GM18499 (cell line): ENCODE data around the gene FIGNL2.
"Not testable (repeated sequence)": the region's sequence is repeated elsewhere in the genome, so short reads cannot be mapped to it uniquely, and the experiment has no call there.

Experiments
- ATAC-seq: cut with Tn5 transposase; IDR thresholded peaks from one replicate; pipeline ENCODE4 v1.9.1; 2021; ENCODE audit warnings: moderate number of reproducible peaks; ENCODE audit not compliant: insufficient read depth, unreplicated experiment

The FIGNL2 gene

DNA sequence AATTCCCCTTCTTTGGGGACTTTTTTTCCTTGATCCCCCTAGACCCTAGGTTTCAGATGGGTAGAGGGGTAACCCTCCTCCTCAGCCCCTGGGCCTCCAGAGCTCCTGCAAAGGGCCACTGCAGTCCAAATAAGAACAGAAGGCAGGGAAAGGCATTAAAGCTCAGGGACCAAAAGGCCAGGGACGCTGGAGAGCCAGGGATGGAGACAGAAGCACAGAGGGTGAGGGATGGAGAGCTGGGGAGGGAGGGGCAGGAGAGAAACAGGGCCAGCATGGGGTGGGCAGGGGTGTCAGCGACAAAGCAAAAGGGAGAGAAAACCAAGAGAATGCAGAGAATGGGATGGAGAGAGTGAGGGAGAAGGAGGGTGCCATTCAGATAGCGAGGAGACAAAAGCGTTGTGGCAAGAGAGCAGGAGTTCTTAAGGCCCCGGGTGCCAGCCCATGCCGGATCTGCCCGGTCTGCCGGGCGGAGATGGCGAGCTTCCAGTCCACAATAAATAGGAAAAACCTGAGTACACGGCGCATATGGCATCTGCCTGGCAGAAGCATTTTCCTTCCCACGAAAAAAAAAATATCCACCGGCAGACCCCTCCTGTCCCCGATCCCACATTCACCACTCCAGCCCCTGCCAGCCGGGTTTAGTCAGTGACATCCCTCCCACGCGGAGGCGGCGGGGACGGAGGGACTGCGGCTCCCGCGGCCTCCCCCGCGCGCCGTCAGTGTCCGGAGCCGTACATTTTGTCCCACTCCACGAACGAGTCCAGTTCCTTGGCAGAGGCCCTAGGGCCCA, 28.6 kb downstream of the FIGNL2 start:
- ATAC-seq = no peak

DNA sequence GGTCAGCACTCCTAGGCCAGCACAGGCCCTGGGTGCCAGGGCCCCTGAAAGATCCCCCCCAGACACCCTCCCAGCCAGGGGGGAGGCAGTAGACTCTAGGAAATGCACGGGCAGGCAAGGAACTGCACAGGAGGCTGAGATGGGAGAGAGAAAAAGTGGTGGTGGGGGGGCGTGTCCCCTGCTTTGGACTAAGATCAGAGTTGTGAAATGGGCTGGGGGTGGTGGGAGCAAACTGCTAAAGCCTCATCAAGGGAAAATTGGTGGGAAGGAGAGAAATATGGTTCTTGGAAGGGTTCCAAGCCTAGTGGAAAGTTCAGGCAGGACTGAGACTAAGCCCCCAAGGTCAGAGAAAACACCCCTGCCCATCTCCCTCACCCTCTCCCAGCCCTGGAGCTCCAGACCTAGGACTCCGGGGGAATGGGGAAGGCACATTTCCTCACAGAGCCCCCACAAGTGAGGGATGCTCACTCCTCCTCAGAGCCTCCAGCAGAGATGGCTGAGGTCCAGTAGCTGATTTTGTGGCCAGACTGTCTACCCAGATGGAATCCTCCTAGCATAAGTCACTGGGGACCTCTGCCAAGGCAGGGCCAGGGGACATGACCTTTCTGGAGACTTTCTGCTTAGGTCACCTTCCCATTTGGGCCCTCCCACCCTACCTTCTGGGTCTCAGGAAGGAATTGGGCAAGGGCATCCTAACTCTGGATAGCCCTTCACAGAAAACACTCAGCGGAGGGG, 29.8 kb downstream of the FIGNL2 start:
- no peak for ATAC-seq

DNA sequence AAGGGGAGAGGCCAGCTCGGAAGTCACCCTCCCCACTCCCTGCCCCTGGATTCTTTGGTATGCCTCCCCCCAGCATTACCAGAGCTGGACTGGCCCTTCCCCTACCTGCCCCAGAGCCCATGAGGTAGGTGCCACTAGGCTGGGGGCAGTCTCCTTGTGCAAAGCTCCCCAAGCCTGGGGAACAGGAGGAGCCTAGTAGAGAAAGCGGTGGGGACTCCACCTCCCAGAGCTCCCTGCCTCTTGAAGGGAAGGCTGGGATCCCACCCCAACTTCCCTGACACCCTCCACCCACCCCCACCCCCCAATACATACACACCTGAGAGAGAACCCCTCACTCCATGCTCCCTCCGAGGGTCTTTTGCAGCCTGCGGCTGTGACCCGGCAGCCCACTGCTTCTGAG, 30.4 kb downstream of the FIGNL2 start:
- no peak for ATAC-seq

DNA sequence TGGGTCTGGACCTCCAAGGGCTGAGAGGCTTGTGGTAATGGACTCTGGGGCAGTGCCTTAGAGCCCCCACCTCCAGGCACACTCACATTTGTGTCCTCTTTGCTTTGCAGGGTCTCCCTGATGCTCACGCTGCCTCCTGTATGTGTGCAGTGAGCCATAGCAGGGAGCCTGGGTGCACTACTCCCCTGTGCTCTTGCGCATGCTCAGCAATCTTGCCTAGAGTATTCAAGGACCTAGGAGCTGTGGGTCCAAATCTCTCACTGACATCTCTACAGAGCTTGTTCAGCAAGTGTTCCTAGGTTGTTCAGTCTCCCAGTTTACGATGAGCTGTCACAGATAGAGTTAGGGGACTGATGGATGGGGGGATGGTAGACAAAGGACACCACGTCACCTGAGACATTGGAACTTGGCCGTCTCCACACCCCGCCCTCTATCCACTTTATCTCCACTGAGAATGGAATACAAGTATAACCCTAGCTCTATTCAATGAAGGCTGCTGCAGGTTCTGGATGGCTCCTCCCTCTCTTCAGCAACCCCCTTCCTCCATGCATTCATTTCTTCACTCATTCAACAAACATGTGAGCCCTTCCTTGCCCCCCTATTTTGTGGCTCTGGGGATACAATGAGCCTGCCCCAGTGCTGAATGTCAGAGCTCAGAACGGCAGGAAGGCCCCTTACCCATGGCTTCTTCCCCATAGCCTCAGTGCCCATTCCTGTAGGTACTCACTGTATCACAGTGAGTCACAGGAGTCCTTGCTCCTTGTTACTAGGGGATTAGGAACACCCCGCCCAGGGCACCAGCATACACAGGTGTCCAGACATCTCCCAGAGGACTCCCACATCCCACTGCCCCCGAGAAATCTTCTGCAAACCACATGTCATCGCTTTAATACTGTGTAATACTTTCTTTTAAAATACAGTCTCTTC, 31.2 kb downstream of the FIGNL2 start:
- ATAC-seq = no peak

DNA sequence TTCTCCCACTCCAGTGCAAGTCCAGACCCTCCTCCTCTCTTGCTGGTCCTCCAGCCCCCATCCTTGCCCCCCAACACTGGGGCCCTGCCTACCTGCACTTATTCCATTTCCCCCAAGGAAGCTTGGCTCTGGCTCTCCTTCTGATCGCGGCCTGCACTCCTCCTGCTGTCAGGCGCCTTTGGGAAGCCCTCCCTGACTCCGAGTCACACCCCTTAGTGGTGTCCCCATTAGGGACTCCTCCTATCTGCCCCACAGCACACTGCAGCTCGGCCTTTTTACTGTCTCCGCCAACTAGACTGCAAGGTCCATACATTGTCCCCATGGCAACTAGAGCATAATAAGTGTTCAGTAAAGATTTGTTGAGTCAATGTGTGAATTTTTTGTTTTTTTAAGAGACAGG, 32.9 kb downstream of the FIGNL2 start:
- no peak for ATAC-seq

DNA sequence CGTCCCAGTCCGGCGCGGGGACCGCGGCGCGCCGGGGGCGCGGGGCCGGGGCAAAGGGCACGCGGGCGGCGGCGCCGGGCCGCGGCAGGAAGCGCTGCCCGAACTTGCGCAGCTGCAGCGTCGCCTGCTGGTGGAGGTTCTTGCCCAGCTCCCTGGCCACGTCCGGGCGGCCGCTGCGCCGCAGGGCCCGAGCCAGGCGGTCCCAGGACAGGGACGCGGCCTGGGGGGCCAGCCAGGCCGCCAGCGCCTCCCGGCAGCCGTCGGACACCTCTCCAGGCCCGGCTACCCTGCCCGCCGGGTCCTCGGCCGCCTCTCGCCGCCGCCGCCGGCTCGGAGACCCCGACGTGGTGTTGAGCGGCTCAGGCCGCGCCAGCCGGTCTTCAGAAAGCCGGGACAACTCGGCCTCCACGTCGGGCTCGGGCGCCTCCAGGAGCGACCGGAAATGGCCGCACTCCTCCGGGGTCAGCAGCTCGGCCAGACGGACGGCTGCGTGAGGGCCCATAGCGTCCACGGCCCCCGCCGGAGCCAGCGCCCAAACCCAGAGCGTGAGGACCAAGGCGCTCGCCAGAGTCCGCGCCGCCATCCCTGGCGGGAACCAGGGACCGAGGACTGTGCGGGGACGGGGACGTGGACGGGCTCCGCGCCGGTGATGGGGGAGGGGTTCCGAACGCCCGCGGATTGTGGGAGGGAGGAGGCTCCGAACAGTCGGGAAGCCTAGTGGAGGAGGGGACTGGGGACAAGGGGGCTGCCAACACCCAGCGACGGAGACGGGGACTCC, 34.0 kb downstream of the FIGNL2 start:
- no peak for ATAC-seq

DNA sequence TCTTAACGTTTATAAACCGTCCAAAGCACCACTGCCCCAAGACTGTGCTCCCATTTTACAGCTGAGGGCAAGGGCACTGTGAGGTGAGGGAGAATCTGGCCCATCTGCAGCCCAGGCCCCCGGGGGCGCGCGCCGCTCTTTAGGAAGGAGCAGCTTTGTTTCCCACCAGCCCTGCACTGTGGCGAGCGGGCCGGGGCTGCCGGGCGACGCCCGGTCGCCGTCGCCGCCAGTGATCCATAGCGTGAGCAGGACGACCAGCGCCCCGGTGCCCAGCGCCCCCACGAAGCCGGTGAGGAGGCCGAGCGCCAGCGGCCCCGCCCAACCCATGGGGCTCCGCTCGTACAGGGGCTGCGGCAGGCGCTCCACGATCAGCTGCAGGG, 34.6 kb downstream of the FIGNL2 start:
- ATAC-seq = no peak

DNA sequence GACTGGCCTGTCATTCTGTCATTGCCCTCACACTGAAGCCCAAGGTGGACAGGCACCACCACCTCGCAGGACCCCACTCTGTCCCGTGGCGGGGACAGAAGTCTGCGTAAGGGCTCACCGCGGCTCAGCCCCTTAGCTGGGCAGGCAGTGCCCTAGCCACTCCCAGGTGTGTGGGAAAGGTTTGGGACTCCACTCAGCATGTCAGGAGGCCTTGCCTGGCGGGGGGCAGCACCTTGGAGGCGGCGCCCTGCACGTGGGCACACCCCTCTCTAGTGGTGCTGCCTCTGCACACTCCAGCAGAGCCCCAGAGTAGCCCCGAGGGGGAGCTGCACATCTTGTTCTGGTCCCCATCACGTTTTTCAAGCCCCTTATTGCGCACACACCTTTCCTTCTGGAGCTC, 35.6 kb downstream of the FIGNL2 start:
- ATAC-seq = no peak

DNA sequence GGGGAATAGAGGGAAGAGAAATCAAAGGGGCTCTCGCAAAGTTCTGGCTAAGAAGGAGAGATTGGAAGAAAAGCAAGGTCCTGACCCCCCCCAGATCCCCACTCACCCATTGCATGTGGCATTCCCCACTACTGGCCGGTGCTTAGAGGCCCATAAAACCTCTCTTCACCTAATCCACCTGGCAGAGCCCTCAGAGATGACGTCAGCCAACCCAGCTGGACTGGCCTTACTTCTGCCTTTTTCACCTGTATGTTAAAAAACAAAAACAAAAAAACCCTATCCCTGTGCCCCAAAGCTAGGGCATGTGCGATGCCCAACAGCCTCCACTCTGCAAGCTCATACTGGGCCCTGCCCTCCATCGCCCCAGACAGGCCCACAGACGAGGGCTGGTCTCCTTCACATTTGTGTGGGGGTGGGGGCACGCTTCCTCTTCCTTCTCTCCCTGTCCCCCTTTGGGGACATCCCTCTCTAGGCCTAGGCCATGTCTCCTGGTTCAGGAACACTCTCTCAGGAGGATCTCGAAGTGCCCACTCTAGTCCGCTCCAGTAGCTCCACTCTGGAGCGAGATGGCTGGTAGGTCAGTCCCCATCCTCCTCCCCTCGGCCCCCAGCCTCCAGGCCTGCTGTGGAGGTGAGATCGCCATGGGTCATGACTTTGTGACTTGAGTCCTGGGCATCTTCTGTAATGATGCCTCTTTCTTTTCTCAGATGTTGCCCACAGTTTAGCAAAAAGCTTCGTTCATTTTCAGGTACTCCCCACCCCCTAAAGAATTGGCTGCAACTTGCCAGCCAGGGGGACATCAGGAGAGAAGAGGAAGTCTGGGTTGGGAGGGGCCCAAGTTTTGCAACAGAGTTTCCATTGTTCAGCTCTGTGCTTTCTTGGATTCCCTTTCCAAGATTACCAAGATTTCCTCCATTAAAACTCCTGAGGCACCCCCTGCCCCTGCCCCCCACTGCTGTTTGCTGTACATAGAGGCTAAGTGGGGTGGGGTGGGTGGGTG, 37.0 kb downstream of the FIGNL2 start:
- ATAC-seq = no peak

DNA sequence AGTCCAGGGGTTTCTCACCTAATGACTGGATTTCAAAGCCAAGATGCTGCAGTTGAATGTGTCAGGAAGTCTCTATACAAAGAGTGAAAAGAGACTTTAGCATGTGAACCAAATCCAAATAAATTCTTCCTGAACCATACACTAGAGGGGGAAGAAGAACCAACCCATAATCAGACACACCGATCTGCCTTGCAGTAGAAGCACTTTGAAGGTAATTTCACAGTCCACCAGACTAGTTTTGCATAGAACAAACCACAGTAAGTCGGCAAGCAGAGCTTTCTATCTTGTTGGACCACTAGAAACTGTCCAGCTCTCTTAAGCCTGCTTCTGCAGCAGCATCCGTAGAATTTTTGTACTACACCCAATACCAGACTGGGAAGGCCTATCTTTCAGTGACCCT, 39.3 kb downstream of the FIGNL2 start:
- ATAC-seq = no peak

DNA sequence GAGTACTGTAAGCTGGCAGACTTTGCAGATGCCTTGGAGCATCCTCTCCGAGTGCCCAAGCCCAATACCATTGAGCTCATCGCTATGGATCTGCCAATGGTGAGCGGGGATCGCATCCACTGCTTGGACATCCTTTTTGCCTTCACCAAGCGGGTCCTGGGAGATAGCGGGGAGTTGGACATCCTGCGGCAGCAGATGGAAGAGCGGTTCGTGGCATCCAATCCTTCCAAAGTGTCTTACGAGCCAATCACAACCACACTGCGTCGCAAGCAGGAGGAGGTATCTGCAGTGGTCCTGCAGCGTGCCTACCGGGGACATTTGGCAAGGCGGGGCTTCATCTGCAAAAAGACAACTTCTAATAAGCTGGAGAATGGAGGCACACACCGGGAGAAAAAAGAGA, 41.6 kb downstream of the FIGNL2 start:
- no peak for ATAC-seq

DNA sequence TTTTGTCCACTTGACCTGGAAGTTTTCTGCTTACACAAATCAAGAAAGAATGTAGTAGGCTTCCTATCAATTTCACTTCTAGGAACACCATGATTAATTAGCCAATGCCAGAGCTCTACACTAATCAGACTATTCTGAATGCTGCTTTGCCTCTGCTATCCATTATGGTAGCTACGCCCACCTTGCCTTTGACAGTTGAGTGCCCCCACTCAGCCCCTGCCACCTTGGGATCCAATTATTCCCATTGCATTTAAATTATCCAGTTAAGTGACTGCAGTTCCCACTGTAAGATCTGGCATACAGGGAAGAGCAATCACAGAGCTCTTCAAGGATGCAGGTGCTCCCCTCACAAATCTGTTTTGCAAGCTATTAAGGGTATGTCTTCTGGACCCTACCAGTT, 47.5 kb downstream of the FIGNL2 start:
- ATAC-seq = no peak

DNA sequence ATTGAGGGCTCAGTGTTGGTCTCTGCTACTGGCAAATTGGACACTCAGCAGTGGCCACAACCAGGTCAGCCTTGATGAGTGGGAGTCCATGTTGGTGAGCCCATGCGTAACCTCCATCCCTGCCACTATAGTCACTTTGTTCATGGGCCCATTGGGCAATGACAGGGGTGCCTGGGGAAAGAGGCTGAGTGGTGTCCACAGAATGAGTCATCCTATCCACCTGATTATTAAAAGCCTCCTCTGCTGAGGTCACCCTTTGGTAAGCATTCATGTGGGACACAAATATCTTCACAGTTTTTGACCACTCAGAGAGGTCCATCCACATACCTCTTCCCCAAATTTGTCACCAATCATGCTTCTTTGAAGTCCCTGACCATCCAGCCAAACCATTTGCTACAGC, 50.0 kb downstream of the FIGNL2 start:
- no peak for ATAC-seq

DNA sequence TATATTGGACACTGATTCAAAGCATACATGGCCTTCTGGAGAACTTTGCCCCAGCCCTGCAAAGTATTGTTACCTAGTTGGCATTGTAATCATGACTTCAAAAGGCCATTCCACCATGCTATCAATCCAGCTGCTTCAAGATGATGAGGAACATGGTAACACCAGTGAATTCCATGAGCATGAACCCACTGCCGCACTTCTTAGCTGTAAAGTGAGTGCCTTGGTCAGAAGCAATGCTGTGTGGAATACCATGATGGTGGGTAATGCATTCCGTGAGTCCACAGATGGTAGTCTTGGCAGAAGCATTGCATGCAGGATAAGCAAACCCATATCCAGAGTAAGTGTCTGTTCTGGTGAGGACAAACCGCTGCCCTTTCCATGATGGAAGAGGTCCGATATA, 50.5 kb downstream of the FIGNL2 start:
- ATAC-seq = not testable (repeated sequence)

DNA sequence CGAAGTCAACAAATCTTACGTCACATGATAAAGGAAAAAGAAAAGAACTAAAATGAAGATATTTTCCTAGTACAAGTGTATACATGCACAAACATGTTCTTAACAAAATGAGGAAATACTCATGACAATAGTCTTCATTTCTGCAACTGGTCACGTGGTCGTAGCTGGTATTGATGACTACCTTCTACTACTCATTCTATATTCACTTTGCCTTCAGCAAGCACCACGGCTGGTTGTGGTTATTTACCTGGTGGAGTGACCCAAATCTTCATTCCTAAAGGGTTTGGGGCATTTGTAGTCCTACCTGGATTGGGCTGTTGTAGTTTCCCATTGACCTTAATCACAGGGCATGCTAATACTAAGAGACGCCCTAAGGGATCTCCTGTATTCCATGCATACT, 51.2 kb downstream of the FIGNL2 start:
- no peak for ATAC-seq

DNA sequence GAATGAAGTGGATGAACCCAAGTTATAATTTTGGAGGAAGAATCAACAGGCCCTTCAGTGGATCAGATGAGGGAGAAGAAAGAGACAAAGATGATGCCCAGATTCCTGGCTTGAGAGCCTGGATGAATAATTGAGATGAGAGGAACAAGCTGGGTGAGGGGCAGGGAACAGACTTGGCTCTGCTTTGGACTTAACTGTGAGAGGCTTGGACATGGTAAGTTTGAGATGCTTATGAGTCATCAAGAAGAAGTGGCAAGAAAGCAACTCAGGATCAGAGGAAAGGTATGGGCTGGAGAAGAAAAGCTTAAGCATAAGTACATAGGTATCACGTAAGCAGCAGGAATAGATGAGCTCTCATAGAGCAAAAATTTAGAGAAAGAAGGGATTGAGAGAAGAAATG, 55.3 kb downstream of the FIGNL2 start:
- ATAC-seq = no peak

DNA sequence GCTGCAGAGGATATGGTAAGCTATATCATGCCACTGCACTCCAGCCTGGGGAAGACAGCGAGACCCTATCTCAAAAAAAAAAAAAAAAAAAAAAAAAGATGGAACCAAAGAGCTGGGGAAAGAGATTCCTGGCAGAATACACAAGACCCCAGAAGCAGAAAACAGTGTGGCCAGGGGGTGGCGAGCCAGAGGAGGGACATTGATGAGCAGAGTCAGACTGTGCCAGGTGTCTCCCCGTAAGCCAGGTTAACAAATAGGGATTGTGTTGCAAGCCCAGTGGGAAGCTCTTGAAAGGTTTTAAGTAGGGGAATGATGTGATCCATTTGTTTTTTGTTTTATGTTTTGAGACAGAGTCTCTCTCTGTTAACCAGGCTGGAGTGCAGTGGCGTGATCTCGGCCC, 56.1 kb downstream of the FIGNL2 start:
- ATAC-seq = no peak

DNA sequence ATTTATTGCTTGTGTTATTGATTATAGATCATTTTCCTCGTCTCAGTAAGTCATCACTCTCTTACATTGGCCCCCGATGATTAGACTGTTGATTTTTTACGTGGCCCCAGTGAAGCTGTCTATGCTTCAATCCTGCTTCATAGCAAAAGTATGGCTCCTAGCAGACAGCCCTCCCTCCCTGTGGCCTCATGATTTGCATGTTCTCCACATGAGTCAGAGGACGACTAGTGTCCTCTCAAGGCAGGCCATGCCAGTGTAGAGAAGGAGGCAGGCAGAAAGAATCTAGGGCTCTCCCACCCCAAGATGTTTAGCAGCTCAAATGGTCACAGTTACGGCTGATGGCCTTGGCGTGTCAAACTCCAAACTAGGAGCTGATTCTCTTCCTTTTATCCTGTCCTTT, 59.6 kb downstream of the FIGNL2 start:
- no peak for ATAC-seq

DNA sequence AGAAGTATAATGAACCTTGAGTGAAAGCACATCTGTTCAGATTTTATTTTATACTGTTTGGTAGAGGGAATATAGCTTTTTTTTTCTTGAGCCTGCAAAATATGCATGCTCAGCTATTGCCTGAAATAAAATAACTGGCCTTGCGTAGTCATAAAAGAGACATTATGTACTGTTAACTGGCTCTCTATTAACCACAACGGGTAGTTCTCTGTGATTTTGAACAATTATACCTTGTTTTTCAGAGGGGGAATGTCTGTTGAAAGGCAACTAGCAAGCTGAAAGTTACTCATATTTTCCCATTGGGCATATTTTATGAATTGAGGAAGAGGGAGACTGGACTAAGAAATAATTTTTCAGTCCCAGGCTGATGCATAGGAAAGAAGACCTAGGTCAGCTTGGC, 62.6 kb downstream of the FIGNL2 start:
- ATAC-seq = no peak
